Measurements from ENCODE around the gene CCDC136.

CCDC136 gene

DNA sequence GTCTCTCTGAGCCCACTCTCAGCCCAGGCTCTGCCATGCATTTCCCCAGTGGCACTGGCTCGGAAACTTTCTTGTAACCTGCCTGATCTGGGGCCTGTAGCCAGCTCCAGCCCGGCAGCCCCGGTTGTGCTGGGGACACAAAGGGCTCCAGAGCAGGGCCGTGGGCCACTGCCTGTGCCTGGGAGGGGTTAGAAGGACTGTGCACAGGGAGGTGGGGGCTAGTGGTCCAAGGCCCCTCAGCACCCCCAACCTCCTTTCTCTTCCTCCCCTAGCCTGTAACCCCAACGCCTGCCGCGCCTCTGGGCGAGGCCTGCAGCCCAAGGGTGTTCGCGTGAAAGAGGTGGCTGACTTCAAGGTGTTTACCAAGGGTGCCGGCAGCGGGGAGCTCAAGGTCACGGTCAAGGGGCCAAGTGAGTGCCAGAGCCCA is 48.0 kb downstream of the CCDC136 start:
- peaks cover 41% of the 10 kb centered on the region for H3K36me3 Mint-ChIP-seq (ENCODE audit: low read depth)
- H3K4me3 Mint-ChIP-seq = no peak overlapping the region
- H3K9me3 Mint-ChIP-seq = no peaks in the 10 kb centered on the region
- peaks cover 15% of the 10 kb centered on the region for H3K4me1 Mint-ChIP-seq
- H3K27me3 Mint-ChIP-seq (ENCODE audit: low read depth) = peaks cover 3% of the 10 kb centered on the region
- H3K27ac Mint-ChIP-seq = peak overlapping the region in 1 of 3 experiments; percentile 45
- TF ChIP-seq CTCF (IDR thresholded peaks at IDR 0.05; ENCODE audit: unreplicated experiment in 3 of 3) = no peak

DNA sequence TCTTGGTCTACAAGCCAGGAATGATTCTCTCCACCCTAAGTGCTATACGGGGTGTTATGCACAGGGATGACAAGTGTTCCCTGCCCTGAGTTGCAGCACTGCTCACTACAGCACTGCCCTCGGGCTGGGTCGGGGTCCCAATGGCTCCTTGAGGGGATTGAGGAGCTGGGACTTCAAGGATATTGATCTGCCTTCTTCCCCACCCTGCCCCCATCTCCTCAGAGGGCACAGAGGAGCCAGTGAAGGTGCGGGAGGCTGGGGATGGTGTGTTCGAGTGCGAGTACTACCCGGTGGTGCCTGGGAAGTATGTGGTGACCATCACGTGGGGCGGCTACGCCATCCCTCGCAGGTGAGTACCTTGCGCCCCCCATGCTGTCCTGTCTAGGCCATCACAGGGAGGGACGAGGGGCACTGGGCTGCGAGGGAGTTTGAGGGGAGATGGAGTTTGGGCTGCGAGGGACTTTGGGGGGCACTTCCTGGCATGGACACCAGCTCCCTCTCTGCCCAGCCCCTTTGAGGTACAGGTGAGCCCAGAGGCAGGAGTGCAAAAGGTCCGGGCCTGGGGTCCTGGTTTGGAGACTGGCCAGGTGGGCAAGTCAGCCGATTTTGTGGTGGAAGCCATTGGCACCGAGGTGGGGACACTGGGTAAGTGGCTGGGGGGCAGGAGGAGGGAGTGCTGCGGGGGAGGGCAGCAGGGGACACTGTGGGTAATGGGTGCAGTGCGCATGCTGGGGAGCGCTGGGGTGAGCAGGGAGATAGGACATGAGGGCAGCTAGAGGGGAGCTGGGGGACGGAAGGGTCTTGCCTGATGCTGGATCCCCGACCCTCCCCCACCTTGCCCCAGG is 48.8 kb downstream of the CCDC136 start:
- no peak for TF ChIP-seq CTCF (IDR thresholded peaks at IDR 0.05; ENCODE audit: unreplicated experiment in 3 of 3)
- peaks cover 3% of the 10 kb centered on the region for H3K27me3 Mint-ChIP-seq (ENCODE audit: low read depth)

GRCh38 chr7:128841171-128841690 is 49.5 kb downstream of the CCDC136 start:
- Mint-ChIP-seq H3K27me3 (ENCODE audit: low read depth) (peaks cover 3% of the 10 kb centered on the region), H3K27ac (no peak overlapping the region), H3K9me3 (no peaks in the 10 kb centered on the region), H3K4me3 (no peak overlapping the region), H3K36me3 (ENCODE audit: low read depth) (peaks cover 40% of the 10 kb centered on the region), H3K4me1 (peaks cover 4% of the 10 kb centered on the region)
- TF ChIP-seq CTCF (IDR thresholded peaks at IDR 0.05; ENCODE audit: unreplicated experiment in 3 of 3) = no peak

More for the DNA sequence above, 48.8 kb downstream of the CCDC136 start:
- H3K9me3 Mint-ChIP-seq = no peaks in the 10 kb centered on the region
- H3K4me3 Mint-ChIP-seq = no peak overlapping the region
- H3K36me3 Mint-ChIP-seq (ENCODE audit: low read depth) = peaks cover 43% of the 10 kb centered on the region
- H3K4me1 Mint-ChIP-seq = peaks cover 11% of the 10 kb centered on the region
- H3K27ac Mint-ChIP-seq = no peak overlapping the region

- H3K36me3 Mint-ChIP-seq (ENCODE audit: low read depth) = peaks cover 42% of the 10 kb centered on the region
- H3K4me1 Mint-ChIP-seq = no peaks in the 10 kb centered on the region
- H3K9me3 Mint-ChIP-seq = no peaks in the 10 kb centered on the region
- peak; percentile 54 to 68 (median 59) for TF ChIP-seq CTCF (IDR thresholded peaks at IDR 0.05; ENCODE audit: unreplicated experiment in 3 of 3)
- H3K27ac Mint-ChIP-seq = no peak overlapping the region
- H3K4me3 Mint-ChIP-seq = no peak overlapping the region
- peaks cover 3% of the 10 kb centered on the region for H3K27me3 Mint-ChIP-seq (ENCODE audit: low read depth)
Observed at GRCh38 chr7:128841921-128842673, 50.3 kb downstream of the CCDC136 start.

- peaks cover 3% of the 10 kb centered on the region for H3K27me3 Mint-ChIP-seq (ENCODE audit: low read depth)
- TF ChIP-seq CTCF (IDR thresholded peaks at IDR 0.05; ENCODE audit: unreplicated experiment in 3 of 3) = no peak
- peaks cover 42% of the 10 kb centered on the region for H3K36me3 Mint-ChIP-seq (ENCODE audit: low read depth)
- H3K9me3 Mint-ChIP-seq = no peaks in the 10 kb centered on the region
- H3K4me1 Mint-ChIP-seq = no peaks in the 10 kb centered on the region
- no peak overlapping the region for H3K4me3 Mint-ChIP-seq
- no peak overlapping the region for H3K27ac Mint-ChIP-seq
Observed at GRCh38 chr7:128842674-128843641, 51.2 kb downstream of the CCDC136 start.

All from nephron (organoid).